ENCODE data around the gene PLEKHM2.

PLEKHM2 gene

GRCh38 chr1:15684042-15684461 is at the start of gene PLEKHM2:
Gene PLEKHM2, plus strand, starts transcription at chr1:15684320. Its CDS starts 239 bp downstream, at chr1:15684559.
- peak; percentile 45 for DNase-seq (ENCODE audit: low read depth)
- no peak for TF ChIP-seq CTCF (IDR thresholded peaks at IDR 0.05; ENCODE audit: insufficient read depth, low read depth, low read length, missing control alignments)
- peak within 1 kb of the TSS; percentile 79 for H3K4me3 ChIP-seq (ENCODE audit: low read length)

- no peak for TF ChIP-seq CTCF (IDR thresholded peaks at IDR 0.05; ENCODE audit: insufficient read depth, low read depth, low read length, missing control alignments)
- no peak overlapping the region for H3K4me3 ChIP-seq (ENCODE audit: low read length)
- no peak for DNase-seq (ENCODE audit: low read depth)
Observed at GRCh38 chr1:15636436-15636835, 47.7 kb upstream of the PLEKHM2 start.

GRCh38 chr1:15637826-15638225 is 46.3 kb upstream of the PLEKHM2 start:
- no peak for DNase-seq (ENCODE audit: low read depth)
- no peak overlapping the region for H3K4me3 ChIP-seq (ENCODE audit: low read length)
- TF ChIP-seq CTCF (IDR thresholded peaks at IDR 0.05; ENCODE audit: insufficient read depth, low read depth, low read length, missing control alignments) = no peak

- H3K4me3 ChIP-seq (ENCODE audit: low read length) = no peak overlapping the region
- no peak for TF ChIP-seq CTCF (IDR thresholded peaks at IDR 0.05; ENCODE audit: insufficient read depth, low read depth, low read length, missing control alignments)
- DNase-seq (ENCODE audit: low read depth) = no peak
Observed at GRCh38 chr1:15639262-15639661, 44.9 kb upstream of the PLEKHM2 start.

- no peak for TF ChIP-seq CTCF (IDR thresholded peaks at IDR 0.05; ENCODE audit: insufficient read depth, low read depth, low read length, missing control alignments)
- no peak for DNase-seq (ENCODE audit: low read depth)
- H3K4me3 ChIP-seq (ENCODE audit: low read length) = no peak overlapping the region
Observed at GRCh38 chr1:15639931-15640330, 44.2 kb upstream of the PLEKHM2 start.

- no peak for TF ChIP-seq CTCF (IDR thresholded peaks at IDR 0.05; ENCODE audit: insufficient read depth, low read depth, low read length, missing control alignments)
- no peak overlapping the region for H3K4me3 ChIP-seq (ENCODE audit: low read length)
- no peak for DNase-seq (ENCODE audit: low read depth)
Observed at GRCh38 chr1:15640667-15641066, 43.5 kb upstream of the PLEKHM2 start.

- no peak for TF ChIP-seq CTCF (IDR thresholded peaks at IDR 0.05; ENCODE audit: insufficient read depth, low read depth, low read length, missing control alignments)
- no peak for DNase-seq (ENCODE audit: low read depth)
Observed at GRCh38 chr1:15649937-15650336, 34.2 kb upstream of the PLEKHM2 start.

More at GRCh38 chr1:15649937-15650336, 34.2 kb upstream of the PLEKHM2 start:
- H3K4me3 ChIP-seq (ENCODE audit: low read length) = no peak overlapping the region

All from epithelial cell of esophagus (primary cell).